ENCODE results near the gene NLRP9. TPM values are rescaled to one million over a fixed set of nuclear protein-coding genes. Genes with fewer than 3 reads are reported as not detected.

The NLRP9 gene
- total and polyA plus RNA-seq, 2 of the 8 experiments (the other 6 are each of a cell fraction or from before 2014, with no cell fraction given), result not detected

DNA sequence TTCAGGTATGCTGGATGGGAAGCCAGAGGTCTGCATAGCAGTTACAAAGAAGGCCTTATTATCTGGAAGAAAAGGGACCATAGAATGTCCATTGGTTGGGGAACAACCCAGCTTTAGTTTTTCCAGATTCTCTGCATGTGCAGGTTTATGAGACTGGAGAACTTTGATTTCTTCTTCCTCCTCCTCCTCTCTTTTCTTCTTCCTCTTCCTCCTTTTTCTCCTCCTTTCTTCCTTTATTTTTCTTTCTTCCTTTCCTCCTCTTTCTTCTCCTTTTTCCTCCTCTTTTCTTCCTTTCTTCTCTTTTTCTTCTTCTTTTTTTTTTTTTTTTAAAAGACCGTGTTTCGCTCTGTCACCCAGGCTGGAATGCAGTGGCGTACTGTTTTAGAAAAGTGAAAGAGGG, 32.2 kb downstream of the NLRP9 start:
- no peak overlapping the region for H2BK20ac ChIP-seq (ENCODE audit: low read length)
- no peaks in the 10 kb centered on the region for H3K79me2 ChIP-seq (ENCODE audit: control insufficient read depth in 1 of 2, insufficient read depth in 2 of 2, low read length in 2 of 2)
- H3K4me1 ChIP-seq (replicated peaks in 1 of 4; ENCODE audit: control insufficient read depth in 3 of 4, insufficient read depth in 4 of 4, low read length in 3 of 4), result no peaks in the 10 kb centered on the region
- H3K36me3 ChIP-seq (ENCODE audit: control insufficient read depth in 2 of 4, insufficient read depth in 4 of 4, low read length in 3 of 4), result peaks cover 0 to 8% (median 0%) of the 10 kb centered on the region in 4 experiments; a peak in 1 of 8 replicates
- H4K8ac ChIP-seq (ENCODE audit: extremely low read depth, insufficient read depth, low read length), result no peak overlapping the region
- no peak overlapping the region for H2BK5ac ChIP-seq (ENCODE audit: low read depth, low read length)
- DNase-seq (ENCODE audit: low read depth in 1 of 2, low spot score in 2 of 2) (no peak), FAIRE-seq (no peak)
- no peak overlapping the region for H3K18ac ChIP-seq (ENCODE audit: extremely low read depth, low read length)
- H3K23me2 ChIP-seq (ENCODE audit: low read depth, low read length), result no peaks in the 10 kb centered on the region
- no peak overlapping the region for H3K4ac ChIP-seq (replicated peaks; ENCODE audit: insufficient read length, low read depth, low read length)
- no peak overlapping the region for H3K56ac ChIP-seq (replicated peaks; ENCODE audit: insufficient read length, low read depth, low read length)
- no peaks in the 10 kb centered on the region for H3K79me1 ChIP-seq (ENCODE audit: low read depth, low read length)
- H2AK5ac ChIP-seq (ENCODE audit: low read depth, low read length), result no peak overlapping the region
- no peak overlapping the region for H3K27ac ChIP-seq (ENCODE audit: low read depth, low read length)
- no peak overlapping the region for H4K5ac ChIP-seq (ENCODE audit: insufficient read length, low read depth, low read length)
- ChIA-PET CTCF (ENCODE audit: partially characterized antibody) (interaction anchor here (1.3 kb wide), 1 partner anchor 10 kb away, joined by 3 read pairs; no protein-coding TSS in a partner anchor), POLR2A (ENCODE audit: partially characterized antibody) (no interaction called here)
- H3K9ac ChIP-seq (replicated peaks in 1 of 4; ENCODE audit: extremely low read depth in 1 of 4, low read depth in 3 of 4, low read length in 3 of 4), result no peak overlapping the region
- peaks cover 19 to 37% of the 10 kb centered on the region in 2 experiments; a peak in 3 of 4 replicates for H3K9me3 ChIP-seq (ENCODE audit: insufficient read depth in 2 of 2, low read depth in 1 of 2, low read length in 1 of 2)
- H2BK120ac ChIP-seq (replicated peaks; ENCODE audit: low read depth, low read length), result no peak overlapping the region
- H3K14ac ChIP-seq (ENCODE audit: insufficient read length), result no peak overlapping the region
- H2BK12ac ChIP-seq (ENCODE audit: low read depth, low read length), result no peak overlapping the region
- H3K23ac ChIP-seq (ENCODE audit: insufficient read length), result no peak overlapping the region
- H4K91ac ChIP-seq (replicated peaks; ENCODE audit: insufficient read length, low read length), result no peak overlapping the region
- H4K20me1 ChIP-seq (replicated peaks in 1 of 2; ENCODE audit: control insufficient read depth in 1 of 2, insufficient read depth in 2 of 2, low read length in 2 of 2), result no peaks in the 10 kb centered on the region
- H2AFZ ChIP-seq (ENCODE audit: low read length), result no peak overlapping the region
- H2BK15ac ChIP-seq (ENCODE audit: low read length), result no peak overlapping the region
- H3K4me3 ChIP-seq (ENCODE audit: extremely low read depth in 1 of 4, insufficient read depth in 2 of 4, low read depth in 3 of 4, low read length in 4 of 4), result no peak overlapping the region
- H3K4me2 ChIP-seq (ENCODE audit: insufficient read depth in 1 of 2, low read depth in 2 of 2, low read length in 2 of 2), result no peak overlapping the region
- WGBS, 2 experiments (ENCODE audit: extremely low coverage in 1 of 2, insufficient coverage in 1 of 2, insufficient read length in 1 of 2, insufficient replicate concordance in 2 of 2, low coverage in 1 of 2, low lambda C conversion rate in 2 of 2, missing lambda C conversion rate in 1 of 2), result 88% methylated on average over 3 of the region's 3 CpGs; no CpG with 5 or more reads in 1 of the 2 experiments
- H3K27me3 ChIP-seq (replicated peaks in 1 of 4; ENCODE audit: control insufficient read depth in 3 of 4, extremely low read depth in 1 of 4, insufficient read depth in 3 of 4, low read length in 3 of 4), result no peaks in the 10 kb centered on the region
- TF ChIP-seq CHD2 (IDR thresholded peaks at IDR 0.05; ENCODE audit: low read length) (no peak), CEBPB (IDR thresholded peaks at IDR 0.05; ENCODE audit: low read depth, low read length) (no peak), JUN (IDR thresholded peaks at IDR 0.05; ENCODE audit: low read depth, low read length) (no peak), HDAC2 (IDR thresholded peaks at IDR 0.05; ENCODE audit: borderline replicate concordance in 1 of 2, low read depth in 2 of 2, low read length in 2 of 2) (no peak), GTF2F1 (IDR thresholded peaks at IDR 0.05; ENCODE audit: borderline replicate concordance, low read depth, low read length) (no peak), KDM1A (IDR thresholded peaks at IDR 0.05; ENCODE audit: borderline replicate concordance, low read length) (no peak), JUND (IDR thresholded peaks at IDR 0.05; ENCODE audit: low read length) (no peak), FOSL1 (IDR thresholded peaks at IDR 0.05; ENCODE audit: insufficient read depth, low read depth, low read length) (no peak), ASH2L (IDR thresholded peaks at IDR 0.05; ENCODE audit: low read length) (no peak), TAF7 (optimal IDR thresholded peaks at IDR 0.05; ENCODE audit: borderline replicate concordance, low read depth, low read length) (no peak)
- TF ChIP-seq, protein P1, sequence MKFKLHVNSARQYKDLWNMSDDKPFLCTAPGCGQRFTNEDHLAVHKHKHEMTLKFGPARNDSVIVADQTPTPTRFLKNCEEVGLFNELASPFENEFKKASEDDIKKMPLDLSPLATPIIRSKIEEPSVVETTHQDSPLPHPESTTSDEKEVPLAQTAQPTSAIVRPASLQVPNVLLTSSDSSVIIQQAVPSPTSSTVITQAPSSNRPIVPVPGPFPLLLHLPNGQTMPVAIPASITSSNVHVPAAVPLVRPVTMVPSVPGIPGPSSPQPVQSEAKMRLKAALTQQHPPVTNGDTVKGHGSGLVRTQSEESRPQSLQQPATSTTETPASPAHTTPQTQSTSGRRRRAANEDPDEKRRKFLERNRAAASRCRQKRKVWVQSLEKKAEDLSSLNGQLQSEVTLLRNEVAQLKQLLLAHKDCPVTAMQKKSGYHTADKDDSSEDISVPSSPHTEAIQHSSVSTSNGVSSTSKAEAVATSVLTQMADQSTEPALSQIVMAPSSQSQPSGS (IDR thresholded peaks at IDR 0.05; ENCODE audit: low read length), result no peak
- TF ChIP-seq, protein P2, sequence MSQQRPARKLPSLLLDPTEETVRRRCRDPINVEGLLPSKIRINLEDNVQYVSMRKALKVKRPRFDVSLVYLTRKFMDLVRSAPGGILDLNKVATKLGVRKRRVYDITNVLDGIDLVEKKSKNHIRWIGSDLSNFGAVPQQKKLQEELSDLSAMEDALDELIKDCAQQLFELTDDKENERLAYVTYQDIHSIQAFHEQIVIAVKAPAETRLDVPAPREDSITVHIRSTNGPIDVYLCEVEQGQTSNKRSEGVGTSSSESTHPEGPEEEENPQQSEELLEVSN (IDR thresholded peaks at IDR 0.05), result no peak

Data from H1 (cell line).